Hematopoietic multipotent progenitor cell treated with erythropoietin and hydrocortisone succinate and interleukin-3 and kit ligand, for 15 days (in vitro differentiated cells): Measurements from ENCODE around the gene IFNL3.
"Not testable (repeated sequence)": the region's sequence is repeated elsewhere in the genome, so short reads cannot be mapped to it uniquely, and the experiment has no call there.

Experiments used
- DNase-seq: peaks from one replicate; pipeline ENCODE4 v3.0.0-alpha.2; 2015; ENCODE audit warnings: low spot score

IFNL3 gene

GRCh38 chr19:39253374-39254149, 8.8 kb upstream of the IFNL3 start:
- no peak for DNase-seq

GRCh38 chr19:39252458-39252857, 7.7 kb upstream of the IFNL3 start:
- DNase-seq, result peak; percentile 49

- peak; percentile 38 for DNase-seq
Observed at GRCh38 chr19:39251846-39252245, 7.0 kb upstream of the IFNL3 start.

GRCh38 chr19:39251081-39251480, 6.3 kb upstream of the IFNL3 start:
- no peak for DNase-seq

- no peak for DNase-seq
Observed at GRCh38 chr19:39248806-39249205, 4.0 kb upstream of the IFNL3 start, which contains the start of gene IFNL4. IFNL4 (minus strand) TSS chr19:39248856.

GRCh38 chr19:39247701-39248664, 3.2 kb upstream of the IFNL3 start:
- no peak for DNase-seq

GRCh38 chr19:39246951-39247669, 2.3 kb upstream of the IFNL3 start:
- peak; percentile 14 for DNase-seq

GRCh38 chr19:39245166-39245565, 360 bp upstream of the IFNL3 start:
- DNase-seq, result not testable (repeated sequence)

GRCh38 chr19:39243741-39244140, 1.1 kb downstream of the IFNL3 start:
- not testable (repeated sequence) for DNase-seq

- no peak for DNase-seq
Observed at GRCh38 chr19:39240421-39240820, 4.4 kb downstream of the IFNL3 start.

GRCh38 chr19:39238944-39239343, 5.9 kb downstream of the IFNL3 start:
- no peak for DNase-seq

GRCh38 chr19:39238209-39238608, 6.6 kb downstream of the IFNL3 start:
- DNase-seq, result no peak

GRCh38 chr19:39237200-39238184, 7.3 kb downstream of the IFNL3 start:
- no peak for DNase-seq

- no peak for DNase-seq
Observed at GRCh38 chr19:39236527-39236926, 8.3 kb downstream of the IFNL3 start.

- no peak for DNase-seq
Observed at GRCh38 chr19:39232708-39233107, 12.1 kb downstream of the IFNL3 start.

GRCh38 chr19:39230096-39230764, 14.6 kb downstream of the IFNL3 start:
- no peak for DNase-seq

- no peak for DNase-seq
Observed at GRCh38 chr19:39224910-39225309, 19.9 kb downstream of the IFNL3 start.

GRCh38 chr19:39223703-39224279, 21.0 kb downstream of the IFNL3 start:
- no peak for DNase-seq

GRCh38 chr19:39219108-39219507, 25.7 kb downstream of the IFNL3 start:
- not testable (repeated sequence) for DNase-seq
